ENCODE measurements around the gene TTC7B.

DNA sequence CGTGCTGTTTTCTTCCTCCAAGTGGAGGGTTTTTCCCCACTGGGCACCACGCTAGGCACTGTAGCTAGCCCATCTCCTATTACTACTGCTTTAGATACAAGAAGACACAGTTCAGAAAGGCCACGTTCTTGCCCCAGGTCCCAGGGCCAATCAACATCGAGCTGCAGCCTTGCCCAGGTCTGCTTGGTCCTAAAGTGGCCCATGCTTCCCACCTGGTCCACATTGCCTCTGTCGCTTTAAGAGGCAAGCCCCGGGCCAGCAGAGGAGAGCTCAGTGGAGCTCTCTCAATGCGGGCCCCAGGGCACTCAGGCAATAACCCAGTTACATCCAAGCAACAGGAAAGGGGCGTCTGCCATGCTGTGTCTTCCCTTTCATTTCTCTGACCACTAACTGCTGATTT lies 271.3 kb downstream of the TTC7B start:
- TF ChIP-seq, protein P1, sequence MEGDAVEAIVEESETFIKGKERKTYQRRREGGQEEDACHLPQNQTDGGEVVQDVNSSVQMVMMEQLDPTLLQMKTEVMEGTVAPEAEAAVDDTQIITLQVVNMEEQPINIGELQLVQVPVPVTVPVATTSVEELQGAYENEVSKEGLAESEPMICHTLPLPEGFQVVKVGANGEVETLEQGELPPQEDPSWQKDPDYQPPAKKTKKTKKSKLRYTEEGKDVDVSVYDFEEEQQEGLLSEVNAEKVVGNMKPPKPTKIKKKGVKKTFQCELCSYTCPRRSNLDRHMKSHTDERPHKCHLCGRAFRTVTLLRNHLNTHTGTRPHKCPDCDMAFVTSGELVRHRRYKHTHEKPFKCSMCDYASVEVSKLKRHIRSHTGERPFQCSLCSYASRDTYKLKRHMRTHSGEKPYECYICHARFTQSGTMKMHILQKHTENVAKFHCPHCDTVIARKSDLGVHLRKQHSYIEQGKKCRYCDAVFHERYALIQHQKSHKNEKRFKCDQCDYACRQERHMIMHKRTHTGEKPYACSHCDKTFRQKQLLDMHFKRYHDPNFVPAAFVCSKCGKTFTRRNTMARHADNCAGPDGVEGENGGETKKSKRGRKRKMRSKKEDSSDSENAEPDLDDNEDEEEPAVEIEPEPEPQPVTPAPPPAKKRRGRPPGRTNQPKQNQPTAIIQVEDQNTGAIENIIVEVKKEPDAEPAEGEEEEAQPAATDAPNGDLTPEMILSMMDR (optimal IDR thresholded peaks at IDR 0.05 in 1 of 3, IDR thresholded peaks at IDR 0.05 in 1 of 3, conservative IDR thresholded peaks at IDR 0.05 in 1 of 3; ENCODE audit: extremely low read depth in 1 of 3, insufficient read depth in 2 of 3, low read length in 3 of 3), result no peak
- TF ChIP-seq EZH2 (IDR thresholded peaks at IDR 0.05; ENCODE audit: low read length), result no peak

Data from keratinocyte (primary cell).